Measurements from ENCODE around the gene HSPG2.

The HSPG2 gene

DNA sequence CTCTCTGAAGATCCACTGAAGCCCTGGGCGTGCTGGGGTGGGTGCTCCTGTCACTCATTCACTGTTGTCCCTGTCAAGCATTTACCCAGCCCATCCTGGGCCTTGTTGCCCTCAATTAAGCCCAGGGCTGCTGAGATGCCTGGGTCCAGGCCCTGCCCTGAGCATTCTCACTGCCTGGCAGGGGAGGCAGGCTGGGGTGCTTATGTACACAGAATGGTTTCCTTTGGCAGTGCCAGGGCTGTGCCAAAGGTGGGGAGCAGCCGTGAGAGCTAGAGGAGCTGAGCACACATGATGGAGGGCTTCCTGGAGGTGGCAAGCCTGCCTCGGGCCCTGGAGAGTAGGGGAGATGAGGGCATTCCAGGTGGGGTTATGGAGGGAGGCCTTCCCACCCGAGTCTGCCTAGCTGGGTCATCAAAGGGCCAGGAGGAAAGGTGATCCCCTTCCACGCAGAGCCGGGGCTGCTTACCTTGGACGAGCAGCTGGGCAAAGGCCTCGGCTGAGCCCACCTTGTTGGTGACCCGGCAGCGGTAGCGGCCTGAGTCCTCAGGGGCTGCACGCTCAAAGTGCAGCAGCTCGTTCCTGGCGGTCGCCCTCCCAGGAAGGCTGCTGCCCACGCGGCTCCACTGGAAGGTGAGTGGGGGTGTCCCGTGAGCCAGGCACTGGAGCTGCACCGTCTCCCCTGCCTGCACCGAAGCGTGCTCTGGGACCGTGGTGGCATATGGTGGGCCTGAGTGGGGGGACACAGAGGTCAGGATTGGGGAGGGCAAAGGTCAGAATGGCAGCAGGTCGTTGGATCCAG is 98.6 kb downstream of the HSPG2 start:
- DNase-seq (ENCODE audit: low read depth, low spot score), result no peak
- ChIA-PET CTCF (interaction anchor here (1.5 kb wide), 1 partner anchor 12 kb away, joined by 4 read pairs; no protein-coding TSS in a partner anchor), POLR2A (no interaction called here)
- TF ChIP-seq, protein P1, sequence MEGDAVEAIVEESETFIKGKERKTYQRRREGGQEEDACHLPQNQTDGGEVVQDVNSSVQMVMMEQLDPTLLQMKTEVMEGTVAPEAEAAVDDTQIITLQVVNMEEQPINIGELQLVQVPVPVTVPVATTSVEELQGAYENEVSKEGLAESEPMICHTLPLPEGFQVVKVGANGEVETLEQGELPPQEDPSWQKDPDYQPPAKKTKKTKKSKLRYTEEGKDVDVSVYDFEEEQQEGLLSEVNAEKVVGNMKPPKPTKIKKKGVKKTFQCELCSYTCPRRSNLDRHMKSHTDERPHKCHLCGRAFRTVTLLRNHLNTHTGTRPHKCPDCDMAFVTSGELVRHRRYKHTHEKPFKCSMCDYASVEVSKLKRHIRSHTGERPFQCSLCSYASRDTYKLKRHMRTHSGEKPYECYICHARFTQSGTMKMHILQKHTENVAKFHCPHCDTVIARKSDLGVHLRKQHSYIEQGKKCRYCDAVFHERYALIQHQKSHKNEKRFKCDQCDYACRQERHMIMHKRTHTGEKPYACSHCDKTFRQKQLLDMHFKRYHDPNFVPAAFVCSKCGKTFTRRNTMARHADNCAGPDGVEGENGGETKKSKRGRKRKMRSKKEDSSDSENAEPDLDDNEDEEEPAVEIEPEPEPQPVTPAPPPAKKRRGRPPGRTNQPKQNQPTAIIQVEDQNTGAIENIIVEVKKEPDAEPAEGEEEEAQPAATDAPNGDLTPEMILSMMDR (IDR thresholded peaks at IDR 0.05; ENCODE audit: insufficient read depth, low read length, missing control alignments), result no peak
- no peak overlapping the region for H3K4me3 ChIP-seq (ENCODE audit: low read depth, low read length)

DNA sequence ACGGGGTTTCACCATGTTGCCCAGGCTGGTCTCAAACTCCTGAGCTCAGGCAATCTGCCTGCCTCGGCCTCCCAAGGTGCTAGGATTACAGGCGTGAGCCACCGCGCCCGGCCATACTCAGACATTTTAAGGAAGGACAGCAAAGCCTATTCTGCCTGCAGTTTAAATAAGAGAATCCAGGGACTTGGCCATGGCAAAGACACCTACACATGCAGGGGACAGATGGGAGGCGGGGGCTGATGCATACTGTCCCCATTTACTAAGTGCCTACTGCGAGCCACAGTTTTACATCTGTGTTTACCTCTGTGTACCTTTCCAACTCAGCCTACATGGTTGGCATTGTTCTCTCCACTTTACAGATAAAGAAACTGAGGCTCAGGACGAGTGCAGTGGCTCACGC is 99.6 kb downstream of the HSPG2 start:
- CTCF ChIA-PET, result interaction anchor here (1.5 kb wide), 1 partner anchor 11 kb away, joined by 4 read pairs; no protein-coding TSS in a partner anchor
- no peak for DNase-seq (ENCODE audit: low read depth, low spot score)
- TF ChIP-seq, protein P1 (IDR thresholded peaks at IDR 0.05; ENCODE audit: insufficient read depth, low read length, missing control alignments), result no peak

DNA sequence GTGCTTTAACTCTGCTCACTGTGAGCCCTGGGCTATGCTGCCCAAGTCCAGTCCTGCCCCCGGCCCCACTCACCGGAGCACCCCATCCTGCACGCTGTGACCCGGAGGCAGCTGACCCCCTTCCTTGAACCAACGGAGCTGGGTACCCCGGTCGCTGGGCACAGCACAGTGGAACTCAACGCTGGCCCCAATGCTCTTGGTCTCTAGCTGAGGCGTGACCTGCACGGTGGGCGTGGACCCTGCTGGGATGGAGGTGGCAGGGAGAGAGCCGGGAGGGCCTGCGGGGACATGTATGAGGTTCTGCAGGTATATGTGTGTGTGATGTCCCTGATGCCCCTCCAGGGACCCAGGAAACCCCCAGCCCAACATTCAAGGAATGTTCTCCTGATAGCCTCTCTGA is 100.4 kb downstream of the HSPG2 start:
- no peak for DNase-seq (ENCODE audit: low read depth, low spot score)
- TF ChIP-seq, protein P1 (IDR thresholded peaks at IDR 0.05; ENCODE audit: insufficient read depth, low read length, missing control alignments), result no peak
- H3K4me3 ChIP-seq (ENCODE audit: low read depth, low read length), result no peak overlapping the region
- POLR2A ChIA-PET, result no interaction called here
- CTCF ChIA-PET, result interaction anchor here (0.7 kb wide), 1 partner anchor 13 kb away, joined by 3 read pairs; no protein-coding TSS in a partner anchor

More for the DNA sequence above, 99.6 kb downstream of the HSPG2 start:
- POLR2A ChIA-PET, result no interaction called here
- H3K4me3 ChIP-seq (ENCODE audit: low read depth, low read length), result no peak overlapping the region

DNA sequence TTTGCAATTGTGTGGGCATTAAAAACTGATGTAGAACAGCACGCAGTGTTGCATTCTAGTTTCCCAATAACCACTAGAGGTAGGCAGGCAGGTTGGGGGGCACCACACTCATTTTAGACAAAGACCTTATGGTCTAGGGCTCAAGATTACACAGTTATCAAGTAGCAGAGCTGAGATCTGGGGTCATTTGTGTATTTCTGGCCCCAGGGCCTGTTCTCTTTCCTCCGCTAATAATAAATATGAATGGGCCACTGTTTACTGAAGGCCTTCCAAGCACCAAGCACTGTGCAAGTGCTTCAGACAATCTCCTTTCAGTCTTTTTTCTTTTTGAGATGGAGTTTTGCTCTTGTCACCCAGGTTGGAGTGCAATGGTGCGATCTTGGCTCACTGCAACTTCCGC is 101.1 kb downstream of the HSPG2 start:
- DNase-seq (ENCODE audit: low read depth, low spot score), result no peak
- CTCF ChIA-PET, result interaction anchor here (1.2 kb wide), 1 partner anchor 104 kb away, joined by 3 read pairs; no protein-coding TSS in a partner anchor
- POLR2A ChIA-PET, result no interaction called here
- no peak overlapping the region for H3K4me3 ChIP-seq (ENCODE audit: low read depth, low read length)
- TF ChIP-seq, protein P1 (IDR thresholded peaks at IDR 0.05; ENCODE audit: insufficient read depth, low read length, missing control alignments), result no peak

DNA sequence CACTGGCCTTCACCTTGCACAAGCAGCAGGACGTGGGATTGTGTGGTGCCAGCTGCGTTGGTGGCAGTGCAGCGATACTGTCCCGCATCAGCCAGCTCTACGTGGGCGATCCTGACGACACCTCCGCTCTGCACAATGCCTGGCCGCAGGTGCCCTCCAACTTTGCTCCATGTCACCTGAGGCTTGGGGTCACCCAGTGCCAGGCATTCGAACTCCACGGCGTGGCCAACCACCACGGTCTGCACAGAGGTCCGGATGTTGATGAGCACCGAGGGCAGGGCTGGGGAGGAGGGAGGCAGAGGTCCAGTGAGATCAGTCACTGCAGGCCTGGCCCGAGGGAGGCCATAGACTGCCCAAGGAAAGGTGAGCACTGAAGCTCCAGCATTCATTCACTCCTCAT is 102.4 kb downstream of the HSPG2 start:
- no peak overlapping the region for H3K4me3 ChIP-seq (ENCODE audit: low read depth, low read length)
- DNase-seq (ENCODE audit: low read depth, low spot score), result no peak
- ChIA-PET POLR2A (no interaction called here), CTCF (interaction anchor here (1.2 kb wide), 1 partner anchor 105 kb away, joined by 3 read pairs; no protein-coding TSS in a partner anchor)
- TF ChIP-seq, protein P1 (IDR thresholded peaks at IDR 0.05; ENCODE audit: insufficient read depth, low read length, missing control alignments), result no peak

DNA sequence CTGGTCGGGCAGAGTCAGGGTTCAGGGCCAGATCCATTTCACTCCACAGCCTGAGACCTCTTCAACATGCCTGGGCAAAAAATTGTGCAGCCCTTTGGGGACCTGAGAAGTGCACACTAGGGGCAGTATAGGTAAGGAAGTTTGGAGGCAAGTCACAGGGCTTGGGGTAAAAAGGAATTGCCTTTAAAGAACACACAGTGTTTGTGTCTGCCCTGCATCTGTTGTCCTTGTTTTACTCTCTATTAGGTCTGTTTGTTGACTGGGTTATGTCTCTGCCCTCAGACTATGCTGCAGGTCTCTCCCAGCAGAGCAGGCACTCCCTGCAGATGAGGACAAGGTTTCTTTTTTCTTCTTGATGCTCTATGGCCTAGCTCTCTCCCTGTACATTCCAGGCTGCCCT is 103.0 kb downstream of the HSPG2 start:
- ChIA-PET POLR2A (no interaction called here), CTCF (no interaction called here)
- TF ChIP-seq, protein P1 (IDR thresholded peaks at IDR 0.05; ENCODE audit: insufficient read depth, low read length, missing control alignments), result no peak
- H3K4me3 ChIP-seq (ENCODE audit: low read depth, low read length), result no peak overlapping the region
- no peak for DNase-seq (ENCODE audit: low read depth, low spot score)
